H1 (cell line): ENCODE results near the gene HIC1. TPM values are rescaled to one million over a fixed set of nuclear protein-coding genes. Genes with fewer than 3 reads are reported as not detected.

ENCODE experiments used
- CTCF ChIA-PET: fragments of 300-600 bp; sonication (Branson Sonifier 250); formaldehyde crosslinking; loops from one replicate; lab custom pipeline; 2021; ENCODE audit not compliant: partially characterized antibody; lab: Charles Lee
- POLR2A ChIA-PET: fragments of 300-600 bp; sonication (Branson Sonifier 250); formaldehyde crosslinking; loops from one replicate; lab custom pipeline; 2021; ENCODE audit warnings: inconsistent platforms; ENCODE audit not compliant: partially characterized antibody; lab: Charles Lee
- DNase-seq, 2 experiments: peaks; one replicate each; pipeline versions ENCODE4 v3.0.0 to v3.0.0-alpha.2; 2010 to 2022; ENCODE audit warnings: low spot score in 2 of 2, low read depth in 1 of 2, mixed read lengths in 1 of 2
- FAIRE-seq: peaks from 2 replicates; lab custom pipeline; 2011; peaks lifted over from hg19 to GRCh38; lab: Jason Lieb, UNC
- H2AFZ ChIP-seq: 2 replicates; pipeline ENCODE4 v1.8.1; 2012; ENCODE audit warnings: low read length, inconsistent platforms
- H2AK5ac ChIP-seq: 2 replicates; pipeline ENCODE4 v1.6.1; 2013; ENCODE audit warnings: low read depth, low read length
- H2BK120ac ChIP-seq: replicated peaks from 2 replicates; pipeline ENCODE3; 2013; ENCODE audit warnings: low read depth, low read length, inconsistent platforms
- H2BK12ac ChIP-seq: 2 replicates; pipeline ENCODE4 v1.6.1; 2013; ENCODE audit warnings: low read depth, low read length
- H2BK15ac ChIP-seq: 2 replicates; pipeline ENCODE4 v1.6.1; 2013; ENCODE audit warnings: low read length
- H2BK20ac ChIP-seq: 2 replicates; pipeline ENCODE4 v1.6.1; 2013; ENCODE audit warnings: low read length
- H2BK5ac ChIP-seq: 2 replicates; pipeline ENCODE4 v1.6.1; 2013; ENCODE audit warnings: low read depth, low read length
- H3K14ac ChIP-seq: 2 replicates; pipeline ENCODE4 v1.6.1; 2013; ENCODE audit warnings: inconsistent platforms; ENCODE audit not compliant: insufficient read length
- H3K18ac ChIP-seq: 2 replicates; pipeline ENCODE4 v1.6.1; 2013; ENCODE audit warnings: low read length; ENCODE audit errors: extremely low read depth
- H3K23ac ChIP-seq: 2 replicates; pipeline ENCODE4 v1.6.1; 2013; ENCODE audit warnings: inconsistent platforms; ENCODE audit not compliant: insufficient read length
- H3K23me2 ChIP-seq: 2 replicates; pipeline ENCODE4 v1.6.1; 2013; ENCODE audit warnings: low read depth, low read length
- H3K27ac ChIP-seq: 2 replicates; pipeline ENCODE4 v1.6.1; 2011; ENCODE audit warnings: low read depth, low read length, inconsistent platforms
- H3K27me3 ChIP-seq, 4 experiments: replicated peaks in 1 of 4; 1 replicate in 1 of 4; 2 replicates in 3 of 4; pipeline versions ENCODE4 v1.6.1 to v1.8.1; 2011 to 2013; ENCODE audit warnings: low read length in 3 of 4, mild to moderate bottlenecking in 3 of 4, inconsistent platforms in 2 of 4, mixed read lengths in 2 of 4, moderate library complexity in 1 of 4; ENCODE audit not compliant: control insufficient read depth in 3 of 4, insufficient read depth in 3 of 4; ENCODE audit errors: extremely low read depth in 1 of 4
- H3K36me3 ChIP-seq, 4 experiments: 2 replicates each; pipeline versions ENCODE4 v1.6.1 to v1.8.1; 2011 to 2013; ENCODE audit warnings: mild to moderate bottlenecking in 4 of 4, low read length in 3 of 4, moderate library complexity in 2 of 4, control low read depth in 1 of 4, inconsistent platforms in 1 of 4; ENCODE audit not compliant: insufficient read depth in 4 of 4, control insufficient read depth in 2 of 4
- H3K4ac ChIP-seq: replicated peaks from 2 replicates; pipeline ENCODE3; 2013; ENCODE audit warnings: low read length, low read depth, mixed read lengths, inconsistent platforms; ENCODE audit not compliant: insufficient read length
- H3K4me1 ChIP-seq, 4 experiments: replicated peaks in 1 of 4; 1 replicate in 1 of 4; 2 replicates in 3 of 4; pipeline versions ENCODE4 v1.6.1 to v1.8.1; 2011 to 2013; ENCODE audit warnings: low read length in 3 of 4, inconsistent platforms in 2 of 4, mixed read lengths in 1 of 4; ENCODE audit not compliant: insufficient read depth in 4 of 4, control insufficient read depth in 3 of 4
- H3K4me2 ChIP-seq, 2 experiments: 2 replicates each; pipeline versions ENCODE4 v1.6.1 to v1.8.1; 2011 to 2013; ENCODE audit warnings: low read depth in 2 of 2, low read length in 2 of 2, control low read depth in 1 of 2, inconsistent platforms in 1 of 2, mild to moderate bottlenecking in 1 of 2; ENCODE audit not compliant: insufficient read depth in 1 of 2
- H3K4me3 ChIP-seq, 4 experiments: fragments of 200-600, 300-600 bp in 1 of 4; sonication (generic), shearing (Covaris generic), sonication (Bioruptor Twin) in 1 of 4; 2 replicates each; pipeline versions ENCODE4 v1.5.1 to v1.8.1; 2011 to 2016; ENCODE audit warnings: low read length in 4 of 4, low read depth in 3 of 4, control low read depth in 2 of 4, inconsistent platforms in 2 of 4, mild to moderate bottlenecking in 2 of 4, mixed read lengths in 1 of 4, moderate library complexity in 1 of 4; ENCODE audit not compliant: insufficient read depth in 2 of 4; ENCODE audit errors: extremely low read depth in 1 of 4
- H3K56ac ChIP-seq: replicated peaks from 2 replicates; pipeline ENCODE3; 2013; ENCODE audit warnings: low read depth, mild to moderate bottlenecking, mixed read lengths, low read length, inconsistent platforms; ENCODE audit not compliant: insufficient read length
- H3K79me1 ChIP-seq: 2 replicates; pipeline ENCODE4 v1.6.1; 2013; ENCODE audit warnings: low read depth, low read length, control low read depth
- H3K79me2 ChIP-seq, 2 experiments: 2 replicates each; pipeline versions ENCODE4 v1.6.1 to v1.8.1; 2012 to 2013; ENCODE audit warnings: low read length in 2 of 2, mild to moderate bottlenecking in 2 of 2, inconsistent platforms in 1 of 2; ENCODE audit not compliant: insufficient read depth in 2 of 2, control insufficient read depth in 1 of 2
- H3K9ac ChIP-seq, 4 experiments: replicated peaks in 1 of 4; 1 replicate in 1 of 4; 2 replicates in 3 of 4; pipeline versions ENCODE4 v1.6.1 to v1.8.1; 2011 to 2013; ENCODE audit warnings: low read depth in 3 of 4, low read length in 3 of 4, control low read depth in 2 of 4, mild to moderate bottlenecking in 2 of 4, moderate library complexity in 2 of 4, inconsistent platforms in 1 of 4; ENCODE audit errors: extremely low read depth in 1 of 4
- H3K9me3 ChIP-seq, 2 experiments: 2 replicates each; pipeline versions ENCODE4 v1.6.1 to v1.8.1; 2012 to 2013; ENCODE audit warnings: mild to moderate bottlenecking in 2 of 2, moderate library complexity in 2 of 2, control low read depth in 1 of 2, inconsistent platforms in 1 of 2, low read depth in 1 of 2, low read length in 1 of 2, mixed read lengths in 1 of 2; ENCODE audit not compliant: insufficient read depth in 2 of 2
- H4K20me1 ChIP-seq, 2 experiments: replicated peaks in 1 of 2; 2 replicates each; pipeline versions ENCODE3 to v1.8.1; 2011 to 2013; ENCODE audit warnings: inconsistent platforms in 2 of 2, low read length in 2 of 2, mild to moderate bottlenecking in 1 of 2; ENCODE audit not compliant: insufficient read depth in 2 of 2, control insufficient read depth in 1 of 2
- H4K5ac ChIP-seq: 2 replicates; pipeline ENCODE4 v1.6.1; 2013; ENCODE audit warnings: low read length, low read depth, mixed read lengths, inconsistent platforms; ENCODE audit not compliant: insufficient read length
- H4K8ac ChIP-seq: 2 replicates; pipeline ENCODE4 v1.8.0; 2013; ENCODE audit warnings: mild to moderate bottlenecking, moderate library complexity, low read length, inconsistent platforms; ENCODE audit not compliant: insufficient read depth; ENCODE audit errors: extremely low read depth
- H4K91ac ChIP-seq: replicated peaks from 2 replicates; pipeline ENCODE3; 2013; ENCODE audit warnings: low read length, mixed read lengths, inconsistent platforms; ENCODE audit not compliant: insufficient read length
- CBX5 ChIP-seq: fragments of 300-800, 300-1000 bp; sonication (generic); IDR thresholded peaks from 2 replicates; pipeline ENCODE4 v1.7.1; 2016; ENCODE audit warnings: antibody characterized with exemption, low read length, low read depth
- CTBP2 ChIP-seq: IDR thresholded peaks from 2 replicates; pipeline ENCODE4 v1.7.0; 2011; ENCODE audit warnings: borderline replicate concordance, mild to moderate bottlenecking, moderate library complexity, mixed read lengths, low read length; ENCODE audit not compliant: insufficient read depth, insufficient read length
- NANOG ChIP-seq: IDR thresholded peaks from 2 replicates; pipeline ENCODE4 v1.6.1; 2011; ENCODE audit warnings: low read length, low read depth, mild to moderate bottlenecking, inconsistent platforms; ENCODE audit not compliant: insufficient read depth, poor library complexity, severe bottlenecking
- RBBP5 ChIP-seq: IDR thresholded peaks from 2 replicates; pipeline ENCODE4 v1.7.1; 2012; ENCODE audit warnings: low read depth, mild to moderate bottlenecking, inconsistent platforms, low read length, moderate library complexity, borderline replicate concordance
- RNF2 ChIP-seq: fragments of 200-900, 300-1000 bp; sonication (generic); IDR thresholded peaks from 2 replicates; pipeline ENCODE4 v1.7.1; 2016; ENCODE audit warnings: borderline replicate concordance, low read depth, mild to moderate bottlenecking, antibody characterized with exemption, low read length; ENCODE audit not compliant: poor library complexity, severe bottlenecking; ENCODE audit errors: missing control alignments
- SP4 ChIP-seq: IDR thresholded peaks from 2 replicates; pipeline ENCODE4 v1.6.1; 2012; ENCODE audit warnings: low read length, inconsistent platforms
- SUZ12 ChIP-seq: fragments of 200-600 bp; sonication (generic); IDR thresholded peaks from 2 replicates; pipeline ENCODE4 v1.6.1; 2012; ENCODE audit warnings: mild to moderate bottlenecking, inconsistent platforms, low read length, moderate library complexity, mixed read lengths
- TCF12 ChIP-seq: IDR thresholded peaks from 2 replicates; pipeline ENCODE4 v1.6.1; 2011; ENCODE audit warnings: low read depth, mild to moderate bottlenecking, low read length
- WGBS, 2 experiments: shearing (Covaris generic) in 1 of 2; methylation state at CpG; one replicate each; pipeline versions ENCODE4 v1.1.6 to v1.1.7; 2013 to 2015; ENCODE audit warnings: low lambda C conversion rate in 2 of 2, mixed read lengths in 2 of 2, inconsistent platforms in 1 of 2, low coverage in 1 of 2, missing lambda C conversion rate in 1 of 2; ENCODE audit not compliant: insufficient replicate concordance in 2 of 2, insufficient coverage in 1 of 2, insufficient read length in 1 of 2; ENCODE audit errors: extremely low coverage in 1 of 2, missing lambda C conversion rate in 1 of 2; 5-methylcytosine and 5-hydroxymethylcytosine counted together
- polyA plus RNA-seq, 7 experiments: library from polyadenylated mRNA; depleted of rRNA in 3 of 7; stranded (reverse) in 5 of 7; unstranded in 2 of 7; fragments of >200 nt in 5 of 7; fragments of 200-250 nt in 2 of 7; gene quantifications; 1 replicate in 5 of 7; 2 replicates in 1 of 7; 4 replicates in 1 of 7; pipeline versions ENCODE4 v1.2.1 to v1.2.3, GENCODE V29; 2011 to 2013; ENCODE audit warnings: missing spikeins in 2 of 7, mixed read lengths in 2 of 7
- total RNA-seq: library from RNA; stranded (reverse); fragmentation: NEBNext Ultra II Directional; extraction: Animal tissue kit (Norgen Biotek cat#: 25700); gene quantifications from 2 replicates; pipeline ENCODE4 v1.2.1, GENCODE V29; 2021
- TF ChIP-seq, protein P1 (sequence below): IDR thresholded peaks from 2 replicates; pipeline ENCODE4 v1.6.1; 2011; ENCODE audit warnings: low read length, improper control_type of control experiment

HIC1 gene
- total and polyA plus RNA-seq, 2 of the 8 experiments (the other 6 are each of a cell fraction or from before 2014, with no cell fraction given), result 0.06 to 0.09 TPM

DNA sequence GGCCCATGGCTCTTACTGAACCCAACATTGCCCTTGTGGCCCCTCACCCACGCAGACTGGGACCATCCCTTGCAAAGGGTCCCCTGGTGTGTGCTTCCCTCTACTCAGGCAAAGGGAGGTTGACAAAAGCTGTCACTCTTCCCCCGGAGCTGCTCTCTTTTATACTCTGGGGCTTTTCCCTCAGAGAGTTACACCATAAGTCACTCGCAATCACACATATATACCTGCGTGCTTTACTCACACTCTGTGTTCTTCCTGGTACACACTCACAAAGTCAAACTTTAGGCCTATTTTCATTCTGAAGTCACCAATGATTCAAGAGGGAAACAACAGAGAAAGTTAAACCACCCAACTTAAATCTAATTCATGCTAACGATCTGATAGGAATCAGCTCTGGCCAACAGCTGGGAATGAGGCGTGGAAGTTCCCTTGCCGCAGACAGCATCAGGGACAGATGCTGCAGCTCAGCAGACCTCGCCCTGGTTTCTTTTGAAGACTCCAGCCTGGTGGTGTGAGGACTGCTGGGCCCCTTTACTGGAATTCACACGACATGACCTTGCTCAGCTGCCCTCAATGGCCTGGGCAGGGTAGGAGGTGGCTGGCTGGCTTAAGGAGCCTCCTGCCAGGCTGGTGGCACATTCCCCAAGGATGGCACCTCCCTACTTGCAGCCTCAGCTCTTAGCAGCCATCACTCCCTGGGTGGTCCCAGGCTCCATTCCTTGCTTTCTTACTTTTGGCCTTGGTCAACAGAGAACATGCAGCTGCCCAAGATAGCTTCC is 27.3 kb downstream of the HIC1 start:
- Histone ChIP-seq H3K23me2 (no peaks in the 10 kb centered on the region), H4K5ac (no peak overlapping the region), H2BK12ac (no peak overlapping the region), H4K20me1 (no peaks in the 10 kb centered on the region), H2BK120ac (no peak overlapping the region), H3K14ac (no peak overlapping the region), H3K9me3 (no peaks in the 10 kb centered on the region), H3K79me2 (no peaks in the 10 kb centered on the region), H3K4me2 (no peak overlapping the region), H3K23ac (no peak overlapping the region), H3K4me1 (no peaks in the 10 kb centered on the region), H3K27me3 (no peaks in the 10 kb centered on the region), H4K91ac (no peak overlapping the region), H3K4ac (no peak overlapping the region), H2BK15ac (no peak overlapping the region), H3K9ac (no peak overlapping the region), H3K36me3 (peaks cover 0 to 5% (median 3%) of the 10 kb centered on the region in 4 experiments; a peak in 5 of 8 replicates), H3K4me3 (no peak overlapping the region), H2AK5ac (no peak overlapping the region), H2AFZ (no peak overlapping the region), H3K56ac (no peak overlapping the region), H3K27ac (no peak overlapping the region), H3K18ac (no peak overlapping the region), H2BK20ac (no peak overlapping the region), H3K79me1 (no peaks in the 10 kb centered on the region), H2BK5ac (no peak overlapping the region), H4K8ac (no peak overlapping the region; the same call in 1 of the 2 replicates)
- ChIA-PET POLR2A (interaction anchor here (1.3 kb wide), 1 partner anchor 70 kb away, joined by 3 read pairs; no protein-coding TSS in a partner anchor), CTCF (interaction anchor here (0.6 to 2.6 kb wide), 15 partner anchors 10 to 163 kb away, joined by 3 to 11 read pairs (median 6); partner anchors contain the start of gene HIC1)
- 80% methylated on average over 9 of the region's 9 CpGs; no CpG with 5 or more reads in 1 of the 2 experiments for WGBS, 2 experiments
- DNase-seq, result no peak
- FAIRE-seq, result no peak
- TF ChIP-seq RNF2, result no peak
- TF ChIP-seq NANOG, result no peak
- no peak for TF ChIP-seq SUZ12
- TF ChIP-seq CTBP2, result no peak
- TF ChIP-seq CBX5, result no peak
- TF ChIP-seq TCF12, result no peak
- no peak for TF ChIP-seq RBBP5
- TF ChIP-seq SP4, result no peak
- TF ChIP-seq, protein P1, sequence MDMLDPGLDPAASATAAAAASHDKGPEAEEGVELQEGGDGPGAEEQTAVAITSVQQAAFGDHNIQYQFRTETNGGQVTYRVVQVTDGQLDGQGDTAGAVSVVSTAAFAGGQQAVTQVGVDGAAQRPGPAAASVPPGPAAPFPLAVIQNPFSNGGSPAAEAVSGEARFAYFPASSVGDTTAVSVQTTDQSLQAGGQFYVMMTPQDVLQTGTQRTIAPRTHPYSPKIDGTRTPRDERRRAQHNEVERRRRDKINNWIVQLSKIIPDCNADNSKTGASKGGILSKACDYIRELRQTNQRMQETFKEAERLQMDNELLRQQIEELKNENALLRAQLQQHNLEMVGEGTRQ, result no peak
